ENCODE results near the gene ATRAID.

DNA sequence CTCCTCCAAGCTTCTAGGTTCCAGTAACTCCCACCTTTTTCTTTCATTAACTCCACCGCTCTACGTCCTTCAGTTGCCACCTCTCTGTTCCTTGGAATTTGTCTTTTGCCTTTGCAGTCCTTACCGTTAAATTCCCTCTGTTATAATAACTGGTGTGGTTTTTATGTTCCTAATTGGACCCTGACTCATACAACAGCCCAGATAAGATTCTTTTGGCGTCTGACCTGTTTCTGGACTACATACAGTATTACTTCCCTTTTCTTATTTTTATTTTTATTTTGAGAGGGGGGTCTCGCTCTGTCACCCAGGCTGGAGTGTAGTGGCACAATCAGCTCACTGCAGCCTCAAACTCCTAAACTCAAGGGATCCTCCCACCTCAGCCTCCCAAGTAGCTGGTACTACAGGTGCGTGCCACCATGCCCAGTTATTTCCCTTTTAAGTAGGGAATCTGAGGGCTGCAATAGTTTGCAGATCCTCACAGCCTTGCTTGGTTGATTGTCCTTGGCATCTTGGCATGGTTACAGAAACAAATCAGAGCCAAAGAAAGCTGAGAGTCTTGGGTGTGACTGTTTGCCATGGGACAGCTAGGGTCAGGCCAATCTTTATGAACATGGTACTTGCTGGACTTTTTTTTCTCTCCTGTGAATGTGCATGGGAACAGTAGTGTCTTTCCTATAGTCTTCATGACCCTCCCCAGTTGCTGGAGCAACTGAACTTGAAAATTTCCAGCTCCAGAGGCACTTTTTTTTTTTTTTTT lies 41.1 kb upstream of the ATRAID start:
- no peak for TF ChIP-seq EZH2 (IDR thresholded peaks at IDR 0.05; ENCODE audit: low read depth, low read length, severe bottlenecking)
- TF ChIP-seq POLR2AphosphoS5 (IDR thresholded peaks at IDR 0.05; ENCODE audit: low read depth, low read length) = no peak
- no peak for TF ChIP-seq JUN (IDR thresholded peaks at IDR 0.05; ENCODE audit: low read depth, low read length)
- TF ChIP-seq E2F6 (IDR thresholded peaks at IDR 0.05) = no peak
- no peak for TF ChIP-seq SIN3A (conservative IDR thresholded peaks at IDR 0.05 in 1 of 2, IDR thresholded peaks at IDR 0.05 in 1 of 2; ENCODE audit: low read depth in 1 of 2, low read length in 2 of 2)
- TF ChIP-seq TCF12 (IDR thresholded peaks at IDR 0.05; ENCODE audit: low read depth, low read length) = no peak

Measured in H1 (cell line).